K562 (cell line): ENCODE results near the gene PRKG1.

Experiments used
- FOSL1 ChIP-seq: fragments of 200-800 bp; sonication (Bioruptor generic); conservative IDR thresholded peaks from 2 replicates; pipeline ENCODE4 v1.6.1; 2016; ENCODE audit warnings: missing genetic modification characterization, missing compliant biosample characterization
- NR1H2 ChIP-seq: sonication (generic); formaldehyde crosslinking; IDR thresholded peaks from 2 replicates; pipeline ENCODE4 v1.4.0; 2020; ENCODE audit warnings: mild to moderate bottlenecking, missing genetic modification reagents
- TEAD4 ChIP-seq, 2 experiments: sonication (generic) in 1 of 2; formaldehyde crosslinking in 1 of 2; IDR thresholded peaks; 2 replicates each; pipeline versions ENCODE4 v1.6.1 to v1.8.0; 2012 to 2022; ENCODE audit warnings: borderline replicate concordance in 1 of 2, inconsistent platforms in 1 of 2, low read length in 1 of 2, mild to moderate bottlenecking in 1 of 2, missing genetic modification reagents in 1 of 2
- TF ChIP-seq, protein P1 (sequence below), 2 experiments: fragments of 450-650 bp in 1 of 2; sonication (generic) in 1 of 2; formaldehyde crosslinking in 1 of 2; IDR thresholded peaks; 2 replicates each; pipeline versions ENCODE4 v1.7.1 to v1.9.0; 2016 to 2022; ENCODE audit warnings: inconsistent platforms in 1 of 2, mild to moderate bottlenecking in 1 of 2, missing genetic modification reagents in 1 of 2
- TF ChIP-seq, protein P2 (sequence below): sonication (generic); formaldehyde crosslinking; IDR thresholded peaks from 2 replicates; pipeline ENCODE4 v1.8.1; 2023; ENCODE audit warnings: mild to moderate bottlenecking, missing genetic modification reagents
- TF ChIP-seq, protein P3 (sequence below), 3 experiments: IDR thresholded peaks in 2 of 3; conservative IDR thresholded peaks in 1 of 3; 2 replicates each; pipeline ENCODE4 v1.5.1; 2011 to 2012; ENCODE audit warnings: low read length in 3 of 3, mild to moderate bottlenecking in 3 of 3, control low read depth in 2 of 3, improper control_type of control experiment in 1 of 3, inconsistent platforms in 1 of 3, low read depth in 1 of 3, mixed read lengths in 1 of 3, moderate library complexity in 1 of 3; ENCODE audit not compliant: insufficient read depth in 2 of 3

DNA sequence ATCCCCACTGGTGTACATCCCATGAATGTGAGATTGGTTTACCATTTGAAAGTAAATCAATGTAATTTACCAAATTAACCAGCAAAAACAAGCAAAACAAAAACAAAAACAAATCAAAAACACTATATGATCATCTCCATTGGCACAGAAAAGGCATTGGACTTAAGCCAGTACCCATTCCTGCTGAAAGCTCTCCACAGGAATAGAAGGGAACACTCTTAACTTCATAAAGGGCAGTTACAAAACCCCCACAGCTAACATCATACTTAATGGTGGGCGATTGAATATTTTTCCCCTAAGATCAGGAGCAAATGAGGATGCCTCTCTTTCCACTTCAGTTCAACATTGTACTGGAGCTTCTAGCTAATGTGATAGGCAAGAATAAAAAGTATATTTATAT, 34.1 kb downstream of the PRKG1 start:
- TF ChIP-seq, protein P1, sequence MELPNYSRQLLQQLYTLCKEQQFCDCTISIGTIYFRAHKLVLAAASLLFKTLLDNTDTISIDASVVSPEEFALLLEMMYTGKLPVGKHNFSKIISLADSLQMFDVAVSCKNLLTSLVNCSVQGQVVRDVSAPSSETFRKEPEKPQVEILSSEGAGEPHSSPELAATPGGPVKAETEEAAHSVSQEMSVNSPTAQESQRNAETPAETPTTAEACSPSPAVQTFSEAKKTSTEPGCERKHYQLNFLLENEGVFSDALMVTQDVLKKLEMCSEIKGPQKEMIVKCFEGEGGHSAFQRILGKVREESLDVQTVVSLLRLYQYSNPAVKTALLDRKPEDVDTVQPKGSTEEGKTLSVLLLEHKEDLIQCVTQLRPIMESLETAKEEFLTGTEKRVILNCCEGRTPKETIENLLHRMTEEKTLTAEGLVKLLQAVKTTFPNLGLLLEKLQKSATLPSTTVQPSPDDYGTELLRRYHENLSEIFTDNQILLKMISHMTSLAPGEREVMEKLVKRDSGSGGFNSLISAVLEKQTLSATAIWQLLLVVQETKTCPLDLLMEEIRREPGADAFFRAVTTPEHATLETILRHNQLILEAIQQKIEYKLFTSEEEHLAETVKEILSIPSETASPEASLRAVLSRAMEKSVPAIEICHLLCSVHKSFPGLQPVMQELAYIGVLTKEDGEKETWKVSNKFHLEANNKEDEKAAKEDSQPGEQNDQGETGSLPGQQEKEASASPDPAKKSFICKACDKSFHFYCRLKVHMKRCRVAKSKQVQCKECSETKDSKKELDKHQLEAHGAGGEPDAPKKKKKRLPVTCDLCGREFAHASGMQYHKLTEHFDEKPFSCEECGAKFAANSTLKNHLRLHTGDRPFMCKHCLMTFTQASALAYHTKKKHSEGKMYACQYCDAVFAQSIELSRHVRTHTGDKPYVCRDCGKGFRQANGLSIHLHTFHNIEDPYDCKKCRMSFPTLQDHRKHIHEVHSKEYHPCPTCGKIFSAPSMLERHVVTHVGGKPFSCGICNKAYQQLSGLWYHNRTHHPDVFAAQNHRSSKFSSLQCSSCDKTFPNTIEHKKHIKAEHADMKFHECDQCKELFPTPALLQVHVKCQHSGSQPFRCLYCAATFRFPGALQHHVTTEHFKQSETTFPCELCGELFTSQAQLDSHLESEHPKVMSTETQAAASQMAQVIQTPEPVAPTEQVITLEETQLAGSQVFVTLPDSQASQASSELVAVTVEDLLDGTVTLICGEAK (IDR thresholded peaks at IDR 0.05): no peak
- TF ChIP-seq, protein P1 (CRISPR knock-in tag; IDR thresholded peaks at IDR 0.05): no peak
- TF ChIP-seq, protein P2, sequence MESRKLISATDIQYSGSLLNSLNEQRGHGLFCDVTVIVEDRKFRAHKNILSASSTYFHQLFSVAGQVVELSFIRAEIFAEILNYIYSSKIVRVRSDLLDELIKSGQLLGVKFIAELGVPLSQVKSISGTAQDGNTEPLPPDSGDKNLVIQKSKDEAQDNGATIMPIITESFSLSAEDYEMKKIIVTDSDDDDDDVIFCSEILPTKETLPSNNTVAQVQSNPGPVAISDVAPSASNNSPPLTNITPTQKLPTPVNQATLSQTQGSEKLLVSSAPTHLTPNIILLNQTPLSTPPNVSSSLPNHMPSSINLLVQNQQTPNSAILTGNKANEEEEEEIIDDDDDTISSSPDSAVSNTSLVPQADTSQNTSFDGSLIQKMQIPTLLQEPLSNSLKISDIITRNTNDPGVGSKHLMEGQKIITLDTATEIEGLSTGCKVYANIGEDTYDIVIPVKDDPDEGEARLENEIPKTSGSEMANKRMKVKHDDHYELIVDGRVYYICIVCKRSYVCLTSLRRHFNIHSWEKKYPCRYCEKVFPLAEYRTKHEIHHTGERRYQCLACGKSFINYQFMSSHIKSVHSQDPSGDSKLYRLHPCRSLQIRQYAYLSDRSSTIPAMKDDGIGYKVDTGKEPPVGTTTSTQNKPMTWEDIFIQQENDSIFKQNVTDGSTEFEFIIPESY (CRISPR knock-in tag): no peak
- no peak for TF ChIP-seq TEAD4 (IDR thresholded peaks at IDR 0.05; ENCODE audit: low read length)
- no peak for TF ChIP-seq TEAD4 (CRISPR knock-in tag; IDR thresholded peaks at IDR 0.05; ENCODE audit: borderline replicate concordance)
- TF ChIP-seq, protein P3, sequence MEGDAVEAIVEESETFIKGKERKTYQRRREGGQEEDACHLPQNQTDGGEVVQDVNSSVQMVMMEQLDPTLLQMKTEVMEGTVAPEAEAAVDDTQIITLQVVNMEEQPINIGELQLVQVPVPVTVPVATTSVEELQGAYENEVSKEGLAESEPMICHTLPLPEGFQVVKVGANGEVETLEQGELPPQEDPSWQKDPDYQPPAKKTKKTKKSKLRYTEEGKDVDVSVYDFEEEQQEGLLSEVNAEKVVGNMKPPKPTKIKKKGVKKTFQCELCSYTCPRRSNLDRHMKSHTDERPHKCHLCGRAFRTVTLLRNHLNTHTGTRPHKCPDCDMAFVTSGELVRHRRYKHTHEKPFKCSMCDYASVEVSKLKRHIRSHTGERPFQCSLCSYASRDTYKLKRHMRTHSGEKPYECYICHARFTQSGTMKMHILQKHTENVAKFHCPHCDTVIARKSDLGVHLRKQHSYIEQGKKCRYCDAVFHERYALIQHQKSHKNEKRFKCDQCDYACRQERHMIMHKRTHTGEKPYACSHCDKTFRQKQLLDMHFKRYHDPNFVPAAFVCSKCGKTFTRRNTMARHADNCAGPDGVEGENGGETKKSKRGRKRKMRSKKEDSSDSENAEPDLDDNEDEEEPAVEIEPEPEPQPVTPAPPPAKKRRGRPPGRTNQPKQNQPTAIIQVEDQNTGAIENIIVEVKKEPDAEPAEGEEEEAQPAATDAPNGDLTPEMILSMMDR (IDR thresholded peaks at IDR 0.05 in 2 of 3, conservative IDR thresholded peaks at IDR 0.05 in 1 of 3; ENCODE audit: insufficient read depth in 2 of 3, low read depth in 1 of 3, low read length in 3 of 3): no peak
- TF ChIP-seq NR1H2 (CRISPR knock-in tag): no peak
- TF ChIP-seq FOSL1 (tag): no peak
